WTC11 (cell line): ENCODE data around the gene FAM227B. TPM values are rescaled to one million over a fixed set of nuclear protein-coding genes. Genes with fewer than 3 reads are reported as not detected.

Source experiments
- ATAC-seq: fragments of 200-7000 bp; cut with Tn5 transposase; 2 replicates; pipeline ENCODE4 v1.10.0; 2021; ENCODE audit warnings: mild to moderate bottlenecking, moderate library complexity
- CTCF ChIA-PET: fragments of 300-600 bp; sonication (Branson Sonifier 250); formaldehyde crosslinking; loops from one replicate; lab custom pipeline; 2021; ENCODE audit warnings: antibody characterized with exemption; lab: Charles Lee
- POLR2A ChIA-PET: fragments of 350-600 bp; sonication (Branson Sonifier 250); formaldehyde crosslinking; loops from one replicate; lab custom pipeline; 2021; ENCODE audit warnings: antibody characterized with exemption; lab: Charles Lee
- DNase-seq: peaks from one replicate; pipeline ENCODE4 v3.0.0; 2021; ENCODE audit warnings: low spot score
- H3K27ac Mint-ChIP-seq: 2 replicates; pipeline ENCODE4 v1.8.0; 2021; ENCODE audit warnings: mixed read lengths
- H3K27me3 Mint-ChIP-seq: 2 replicates; pipeline ENCODE4 v1.8.0; 2021; ENCODE audit warnings: low read depth, mild to moderate bottlenecking, moderate library complexity, mixed read lengths
- H3K36me3 Mint-ChIP-seq: 2 replicates; pipeline ENCODE4 v1.8.0; 2021; ENCODE audit warnings: mixed read lengths
- H3K4me1 Mint-ChIP-seq: 2 replicates; pipeline ENCODE4 v1.8.0; 2022; ENCODE audit warnings: mixed read lengths
- H3K4me3 Mint-ChIP-seq: 2 replicates; pipeline ENCODE4 v1.8.0; 2021; ENCODE audit warnings: mild to moderate bottlenecking, moderate library complexity, mixed read lengths
- H3K9me3 Mint-ChIP-seq: 2 replicates; pipeline ENCODE4 v1.8.0; 2021; ENCODE audit warnings: mixed read lengths
- CBFB ChIP-seq: sonication (generic); formaldehyde crosslinking; IDR thresholded peaks from 2 replicates; pipeline ENCODE4 v1.8.1; 2022; ENCODE audit warnings: mild to moderate bottlenecking, low read depth, missing genetic modification reagents
- CREB1 ChIP-seq: sonication (generic); formaldehyde crosslinking; IDR thresholded peaks from 2 replicates; pipeline ENCODE4 v1.8.0; 2023; ENCODE audit warnings: mild to moderate bottlenecking, missing genetic modification reagents
- CREM ChIP-seq: sonication (generic); formaldehyde crosslinking; IDR thresholded peaks from 2 replicates; pipeline ENCODE4 v1.8.1; 2022; ENCODE audit warnings: mild to moderate bottlenecking, missing genetic modification reagents, moderate library complexity
- E2F1 ChIP-seq: sonication (generic); formaldehyde crosslinking; IDR thresholded peaks from 2 replicates; pipeline ENCODE4 v1.8.0; 2022; ENCODE audit warnings: mild to moderate bottlenecking, missing genetic modification reagents
- GABPB1 ChIP-seq: sonication (generic); formaldehyde crosslinking; IDR thresholded peaks from 2 replicates; pipeline ENCODE4 v1.8.1; 2023; ENCODE audit warnings: mild to moderate bottlenecking, missing genetic modification reagents
- GTF2I ChIP-seq: fragments of 250-450 bp; sonication (Bioruptor Pico); conservative IDR thresholded peaks from 2 replicates; pipeline ENCODE4 v1.4.0; 2021; ENCODE audit warnings: mild to moderate bottlenecking
- HMGA2 ChIP-seq: fragments of 250-450 bp; sonication (Bioruptor Pico); IDR thresholded peaks from 2 replicates; pipeline ENCODE4 v1.4.0; 2021; ENCODE audit warnings: mild to moderate bottlenecking, moderate library complexity
- IRF2 ChIP-seq: sonication (generic); formaldehyde crosslinking; IDR thresholded peaks from 2 replicates; pipeline ENCODE4 v1.8.0; 2022; ENCODE audit warnings: low read depth, missing genetic modification reagents, borderline replicate concordance
- KAT7 ChIP-seq: sonication (generic); formaldehyde crosslinking; IDR thresholded peaks from 2 replicates; pipeline ENCODE4 v1.8.1; 2023; ENCODE audit warnings: missing genetic modification reagents, mild to moderate bottlenecking, borderline replicate concordance
- MLX ChIP-seq: sonication (generic); formaldehyde crosslinking; IDR thresholded peaks from 2 replicates; pipeline ENCODE4 v1.8.1; 2023; ENCODE audit warnings: mild to moderate bottlenecking, missing genetic modification reagents, moderate library complexity
- MYBL2 ChIP-seq: sonication (generic); formaldehyde crosslinking; IDR thresholded peaks from 2 replicates; pipeline ENCODE4 v1.8.1; 2023; ENCODE audit warnings: mild to moderate bottlenecking, moderate library complexity, missing genetic modification reagents
- NFYB ChIP-seq: sonication (generic); formaldehyde crosslinking; conservative IDR thresholded peaks from 2 replicates; pipeline ENCODE4 v1.8.0; 2022; ENCODE audit warnings: low read depth, missing genetic modification reagents
- PREB ChIP-seq: sonication (generic); formaldehyde crosslinking; IDR thresholded peaks from 2 replicates; pipeline ENCODE4 v1.8.1; 2022; ENCODE audit warnings: mild to moderate bottlenecking, missing genetic modification reagents, moderate library complexity, borderline replicate concordance
- PRRX2 ChIP-seq: fragments of 250-450 bp; sonication (Bioruptor Pico); IDR thresholded peaks from 2 replicates; pipeline ENCODE4 v1.8.0; 2021; ENCODE audit warnings: mild to moderate bottlenecking
- TEAD1 ChIP-seq: sonication (generic); formaldehyde crosslinking; IDR thresholded peaks from 2 replicates; pipeline ENCODE4 v1.8.0; 2022; ENCODE audit warnings: mild to moderate bottlenecking, missing genetic modification reagents
- ZNF281 ChIP-seq: sonication (generic); formaldehyde crosslinking; IDR thresholded peaks from 2 replicates; pipeline ENCODE4 v1.8.0; 2023; ENCODE audit warnings: mild to moderate bottlenecking, missing genetic modification reagents
- ZNF396 ChIP-seq: fragments of 250-450 bp; sonication (Bioruptor Pico); IDR thresholded peaks from 2 replicates; pipeline ENCODE4 v1.8.0; 2021; ENCODE audit warnings: mild to moderate bottlenecking, moderate library complexity, borderline replicate concordance
- total RNA-seq: library from RNA; stranded (reverse); gene quantifications from 3 replicates; pipeline ENCODE4 v1.2.3, GENCODE V29; 2021
- TF ChIP-seq, protein P1 (sequence below): sonication (generic); formaldehyde crosslinking; IDR thresholded peaks from 2 replicates; pipeline ENCODE4 v1.8.1; 2022; ENCODE audit warnings: low read depth, missing genetic modification reagents, borderline replicate concordance
- TF ChIP-seq, protein P2 (sequence below): sonication (generic); formaldehyde crosslinking; IDR thresholded peaks from 2 replicates; pipeline ENCODE4 v1.8.1; 2023; ENCODE audit warnings: mild to moderate bottlenecking, moderate library complexity, missing genetic modification reagents
- TF ChIP-seq, protein P3 (sequence below): fragments of 250-450 bp; sonication (Bioruptor Pico); IDR thresholded peaks from 2 replicates; pipeline ENCODE4 v1.8.0; 2021; ENCODE audit warnings: mild to moderate bottlenecking
- TF ChIP-seq, protein P4 (sequence below): sonication (generic); formaldehyde crosslinking; IDR thresholded peaks from 2 replicates; pipeline ENCODE4 v1.8.1; 2022; ENCODE audit warnings: mild to moderate bottlenecking, moderate library complexity, missing genetic modification reagents

The FAM227B gene
- total RNA-seq, 1 experiment from 2014 or later = 6.8 TPM

DNA sequence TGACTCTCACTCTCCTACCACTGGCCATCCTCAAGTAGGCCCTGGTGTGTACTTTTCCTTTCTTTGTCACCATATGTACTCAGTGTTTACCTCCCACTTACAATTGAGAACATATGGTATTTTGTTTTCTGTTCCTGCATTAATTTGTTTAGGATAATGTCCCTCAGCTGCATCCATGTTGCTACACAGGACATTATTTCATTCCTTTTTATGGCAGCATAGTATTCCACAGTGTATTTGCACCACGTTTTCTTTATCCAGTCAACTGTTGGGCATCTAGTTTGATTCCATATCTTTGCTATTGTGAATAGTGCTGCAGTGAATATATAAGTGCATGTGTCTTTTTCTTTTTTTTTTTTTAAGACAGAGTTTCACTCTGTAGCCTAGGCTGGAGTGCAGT, 324.4 kb downstream of the FAM227B start:
- Mint-ChIP-seq H3K4me1 (peaks cover 8% of the 10 kb centered on the region), H3K9me3 (peaks cover 18% of the 10 kb centered on the region), H3K27me3 (no peaks in the 10 kb centered on the region), H3K36me3 (no peaks in the 10 kb centered on the region; the same call in 1 of the 2 replicates), H3K27ac (no peak overlapping the region)
- no peak for DNase-seq
- POLR2A ChIA-PET = no interaction called here
- CTCF ChIA-PET = no interaction called here
- TF ChIP-seq GABPB1 = no peak
- TF ChIP-seq, protein P1, sequence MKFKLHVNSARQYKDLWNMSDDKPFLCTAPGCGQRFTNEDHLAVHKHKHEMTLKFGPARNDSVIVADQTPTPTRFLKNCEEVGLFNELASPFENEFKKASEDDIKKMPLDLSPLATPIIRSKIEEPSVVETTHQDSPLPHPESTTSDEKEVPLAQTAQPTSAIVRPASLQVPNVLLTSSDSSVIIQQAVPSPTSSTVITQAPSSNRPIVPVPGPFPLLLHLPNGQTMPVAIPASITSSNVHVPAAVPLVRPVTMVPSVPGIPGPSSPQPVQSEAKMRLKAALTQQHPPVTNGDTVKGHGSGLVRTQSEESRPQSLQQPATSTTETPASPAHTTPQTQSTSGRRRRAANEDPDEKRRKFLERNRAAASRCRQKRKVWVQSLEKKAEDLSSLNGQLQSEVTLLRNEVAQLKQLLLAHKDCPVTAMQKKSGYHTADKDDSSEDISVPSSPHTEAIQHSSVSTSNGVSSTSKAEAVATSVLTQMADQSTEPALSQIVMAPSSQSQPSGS = no peak
- TF ChIP-seq, protein P2, sequence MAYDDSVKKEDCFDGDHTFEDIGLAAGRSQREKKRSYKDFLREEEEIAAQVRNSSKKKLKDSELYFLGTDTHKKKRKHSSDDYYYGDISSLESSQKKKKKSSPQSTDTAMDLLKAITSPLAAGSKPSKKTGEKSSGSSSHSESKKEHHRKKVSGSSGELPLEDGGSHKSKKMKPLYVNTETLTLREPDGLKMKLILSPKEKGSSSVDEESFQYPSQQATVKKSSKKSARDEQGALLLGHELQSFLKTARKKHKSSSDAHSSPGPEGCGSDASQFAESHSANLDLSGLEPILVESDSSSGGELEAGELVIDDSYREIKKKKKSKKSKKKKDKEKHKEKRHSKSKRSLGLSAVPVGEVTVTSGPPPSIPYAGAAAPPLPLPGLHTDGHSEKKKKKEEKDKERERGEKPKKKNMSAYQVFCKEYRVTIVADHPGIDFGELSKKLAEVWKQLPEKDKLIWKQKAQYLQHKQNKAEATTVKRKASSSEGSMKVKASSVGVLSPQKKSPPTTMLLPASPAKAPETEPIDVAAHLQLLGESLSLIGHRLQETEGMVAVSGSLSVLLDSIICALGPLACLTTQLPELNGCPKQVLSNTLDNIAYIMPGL = no peak
- no peak for TF ChIP-seq CREM (CRISPR knock-in tag)
- TF ChIP-seq CREB1 (CRISPR knock-in tag) = no peak
- TF ChIP-seq MLX (CRISPR knock-in tag) = no peak
- no peak for TF ChIP-seq CBFB (CRISPR knock-in tag)
- TF ChIP-seq E2F1 (CRISPR knock-in tag) = no peak
- TF ChIP-seq PREB (CRISPR knock-in tag) = no peak
- TF ChIP-seq, protein P3, sequence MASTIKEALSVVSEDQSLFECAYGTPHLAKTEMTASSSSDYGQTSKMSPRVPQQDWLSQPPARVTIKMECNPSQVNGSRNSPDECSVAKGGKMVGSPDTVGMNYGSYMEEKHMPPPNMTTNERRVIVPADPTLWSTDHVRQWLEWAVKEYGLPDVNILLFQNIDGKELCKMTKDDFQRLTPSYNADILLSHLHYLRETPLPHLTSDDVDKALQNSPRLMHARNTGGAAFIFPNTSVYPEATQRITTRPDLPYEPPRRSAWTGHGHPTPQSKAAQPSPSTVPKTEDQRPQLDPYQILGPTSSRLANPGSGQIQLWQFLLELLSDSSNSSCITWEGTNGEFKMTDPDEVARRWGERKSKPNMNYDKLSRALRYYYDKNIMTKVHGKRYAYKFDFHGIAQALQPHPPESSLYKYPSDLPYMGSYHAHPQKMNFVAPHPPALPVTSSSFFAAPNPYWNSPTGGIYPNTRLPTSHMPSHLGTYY (CRISPR knock-in tag) = no peak
- TF ChIP-seq, protein P4, sequence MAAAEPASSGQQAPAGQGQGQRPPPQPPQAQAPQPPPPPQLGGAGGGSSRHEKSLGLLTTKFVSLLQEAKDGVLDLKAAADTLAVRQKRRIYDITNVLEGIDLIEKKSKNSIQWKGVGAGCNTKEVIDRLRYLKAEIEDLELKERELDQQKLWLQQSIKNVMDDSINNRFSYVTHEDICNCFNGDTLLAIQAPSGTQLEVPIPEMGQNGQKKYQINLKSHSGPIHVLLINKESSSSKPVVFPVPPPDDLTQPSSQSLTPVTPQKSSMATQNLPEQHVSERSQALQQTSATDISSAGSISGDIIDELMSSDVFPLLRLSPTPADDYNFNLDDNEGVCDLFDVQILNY (CRISPR knock-in tag) = no peak
- TF ChIP-seq KAT7 = no peak
- no peak for TF ChIP-seq IRF2
- TF ChIP-seq, all 79 proteins: peak for 0
- H3K4me3 Mint-ChIP-seq = no peak overlapping the region
- no peak for ATAC-seq

DNA sequence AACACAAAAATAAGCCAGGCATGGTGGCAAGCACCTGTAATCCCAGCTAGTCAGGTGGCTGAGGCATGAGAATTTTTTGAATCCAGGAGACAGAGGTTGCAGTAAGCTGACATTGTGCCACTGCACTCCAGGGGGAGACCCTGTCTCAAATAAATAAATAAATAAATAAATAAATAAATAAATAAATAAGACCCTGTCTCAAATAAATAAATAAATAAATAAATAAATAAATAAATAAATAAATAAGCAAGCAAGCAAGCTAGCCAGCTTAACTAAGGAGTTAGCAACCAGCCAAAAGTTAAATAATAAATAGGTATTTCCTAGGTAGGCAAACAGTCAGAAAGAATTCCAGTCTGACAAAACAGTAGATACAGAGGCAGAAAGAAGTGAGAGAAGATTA, 326.7 kb downstream of the FAM227B start:
- Mint-ChIP-seq H3K4me3 (no peak overlapping the region), H3K27ac (no peak overlapping the region), H3K9me3 (peaks cover 16% of the 10 kb centered on the region), H3K27me3 (no peaks in the 10 kb centered on the region), H3K36me3 (no peaks in the 10 kb centered on the region; the same call in 1 of the 2 replicates), H3K4me1 (peaks cover 18% of the 10 kb centered on the region)
- DNase-seq (no peak), ATAC-seq (no peak)
- ChIA-PET POLR2A (no interaction called here), CTCF (no interaction called here)
- no peak for TF ChIP-seq CBFB (CRISPR knock-in tag)
- TF ChIP-seq HMGA2 (CRISPR knock-in tag) = peak; percentile 84

DNA sequence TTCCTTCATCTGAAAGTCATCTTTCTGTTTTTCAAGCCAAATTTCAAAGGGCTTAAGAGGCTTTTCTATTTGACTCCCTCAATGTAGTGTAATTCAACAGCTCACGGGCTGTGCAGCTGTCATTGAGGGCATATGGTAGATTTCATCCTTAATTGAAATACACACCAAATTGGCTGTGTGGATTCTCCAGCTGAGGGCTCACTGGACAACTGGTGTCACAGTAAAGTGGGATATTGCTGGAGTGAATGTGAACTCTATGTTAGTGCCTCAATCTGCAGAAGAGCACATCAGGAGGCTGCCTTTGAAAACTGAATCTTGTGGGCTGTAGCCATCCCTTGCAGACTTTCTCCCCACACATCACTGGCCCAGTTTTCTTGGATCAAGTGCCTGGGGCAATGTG, 330.4 kb downstream of the FAM227B start:
- Mint-ChIP-seq H3K27ac (no peak overlapping the region), H3K4me1 (peaks cover 29% of the 10 kb centered on the region), H3K27me3 (no peaks in the 10 kb centered on the region), H3K9me3 (no peaks in the 10 kb centered on the region; the same call in 1 of the 2 replicates), H3K36me3 (peaks cover 3% of the 10 kb centered on the region), H3K4me3 (no peak overlapping the region)
- DNase-seq (no peak), ATAC-seq (no peak)
- POLR2A ChIA-PET = no interaction called here
- CTCF ChIA-PET = no interaction called here
- TF ChIP-seq ZNF281 (CRISPR knock-in tag) (no peak), GABPB1 (no peak), ZNF396 (CRISPR knock-in tag) (no peak), PRRX2 (CRISPR knock-in tag) (no peak), NFYB (no peak), TEAD1 (CRISPR knock-in tag) (no peak), GTF2I (CRISPR knock-in tag) (no peak), MYBL2 (CRISPR knock-in tag) (no peak)
